ENCODE results near the gene ITGB3. TPM values are rescaled to one million over a fixed set of nuclear protein-coding genes. Genes with fewer than 3 reads are reported as not detected.

ITGB3 gene
- total RNA-seq, 1 donor from 2014 or later, result 10.6 TPM

GRCh38 chr17:47275245-47275984, 21.8 kb downstream of the ITGB3 start:
- peak; percentile 80 for DNase-seq (ENCODE audit: low spot score)

GRCh38 chr17:47276444-47276843, 22.8 kb downstream of the ITGB3 start:
- no peak for DNase-seq (ENCODE audit: low spot score)

- DNase-seq (ENCODE audit: low spot score), result peak; percentile 52
Observed at GRCh38 chr17:47276868-47277267, 23.2 kb downstream of the ITGB3 start.

- DNase-seq (ENCODE audit: low spot score), result no peak
Observed at GRCh38 chr17:47277921-47278320, 24.3 kb downstream of the ITGB3 start.

- no peak for DNase-seq (ENCODE audit: low spot score)
Observed at GRCh38 chr17:47278561-47278960, 24.9 kb downstream of the ITGB3 start.

GRCh38 chr17:47279062-47279801, 25.6 kb downstream of the ITGB3 start:
- DNase-seq (ENCODE audit: low spot score), result peak; percentile 47

DNA sequence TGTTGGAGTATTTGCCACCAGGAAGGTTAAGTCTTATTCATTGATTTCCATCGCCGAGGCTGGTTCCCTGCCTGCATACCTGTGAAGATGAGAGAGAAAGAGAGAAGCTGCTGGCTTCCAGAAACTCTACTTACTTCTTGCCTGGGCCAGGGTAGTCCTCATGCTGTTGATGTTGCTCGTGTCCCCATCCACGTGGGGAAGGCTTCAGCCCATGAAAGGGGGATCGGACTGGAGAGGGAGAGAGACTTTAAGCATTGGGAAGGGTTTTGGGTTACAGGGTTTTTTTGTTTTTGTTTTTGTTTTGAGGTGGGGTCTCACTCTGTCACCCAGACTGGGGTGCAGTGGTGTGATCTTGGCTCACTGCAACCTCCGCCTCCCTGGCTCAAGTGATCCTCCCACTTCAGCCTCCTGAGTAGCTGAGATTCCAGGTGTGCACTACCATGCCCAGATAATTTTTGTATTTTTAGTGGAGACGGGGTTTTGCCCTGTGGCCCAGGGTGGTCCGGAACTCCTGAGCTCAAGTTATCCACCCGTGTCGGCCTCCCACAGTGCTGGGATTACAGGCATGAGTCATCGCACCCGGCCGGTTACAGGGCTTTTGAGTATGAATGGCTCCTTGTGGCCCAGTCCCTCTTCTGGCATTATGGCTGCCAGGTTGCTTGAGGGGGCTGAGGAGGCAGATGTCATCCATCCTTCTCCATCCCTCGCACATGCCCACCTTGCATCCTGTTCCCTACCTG, 26.6 kb downstream of the ITGB3 start:
- no peak for DNase-seq (ENCODE audit: low spot score)

GRCh38 chr17:47281216-47281615, 27.6 kb downstream of the ITGB3 start:
- no peak for DNase-seq (ENCODE audit: low spot score)

DNA sequence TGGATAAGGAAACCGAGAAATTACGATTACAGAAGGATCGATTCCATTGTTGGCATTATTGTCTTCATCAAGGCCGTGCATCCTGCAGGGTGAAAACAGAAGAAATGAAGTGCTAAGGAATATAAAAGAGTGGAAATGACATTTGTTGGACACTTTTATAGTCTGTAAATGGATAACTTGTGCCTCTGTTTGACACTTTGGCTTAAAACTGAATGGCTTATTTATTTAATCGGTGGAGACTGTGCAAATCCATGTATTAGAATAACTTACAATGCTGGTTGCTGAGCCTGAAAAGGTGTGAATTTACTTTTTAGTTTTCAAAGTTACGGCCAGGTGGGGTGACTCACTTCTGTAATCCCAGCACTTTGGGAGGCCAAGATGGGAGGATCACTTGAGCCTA, 31.4 kb downstream of the ITGB3 start:
- DNase-seq (ENCODE audit: low spot score), result no peak

DNA sequence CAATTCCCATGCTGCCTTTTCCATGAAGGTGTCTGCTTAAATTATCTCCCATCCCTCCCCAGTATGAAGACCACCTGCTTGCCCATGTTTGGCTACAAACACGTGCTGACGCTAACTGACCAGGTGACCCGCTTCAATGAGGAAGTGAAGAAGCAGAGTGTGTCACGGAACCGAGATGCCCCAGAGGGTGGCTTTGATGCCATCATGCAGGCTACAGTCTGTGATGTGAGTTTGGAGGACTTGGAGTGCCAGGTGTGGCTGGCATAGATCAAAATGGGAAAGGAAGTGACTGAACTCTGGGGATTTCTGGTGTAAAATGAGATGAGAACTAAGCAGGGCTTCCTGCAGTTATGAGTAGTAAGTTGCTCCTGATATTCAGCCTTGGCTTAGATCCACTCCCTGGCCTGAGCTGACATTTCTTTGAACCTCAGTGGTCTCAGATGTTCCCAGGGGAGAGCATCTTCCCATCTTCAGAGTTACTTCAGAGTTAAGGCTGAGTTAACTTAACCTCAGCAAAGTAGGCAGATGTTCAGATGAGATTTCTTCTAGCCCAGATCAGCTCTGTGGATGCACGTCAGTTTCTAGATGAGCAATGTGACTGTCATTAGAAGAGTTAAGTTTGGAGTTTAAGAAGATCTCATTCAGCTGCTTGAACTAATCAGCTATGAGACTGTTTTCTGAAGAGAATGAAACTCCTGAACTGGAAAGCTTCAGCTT, 32.7 kb downstream of the ITGB3 start:
- no peak for DNase-seq (ENCODE audit: low spot score)

DNA sequence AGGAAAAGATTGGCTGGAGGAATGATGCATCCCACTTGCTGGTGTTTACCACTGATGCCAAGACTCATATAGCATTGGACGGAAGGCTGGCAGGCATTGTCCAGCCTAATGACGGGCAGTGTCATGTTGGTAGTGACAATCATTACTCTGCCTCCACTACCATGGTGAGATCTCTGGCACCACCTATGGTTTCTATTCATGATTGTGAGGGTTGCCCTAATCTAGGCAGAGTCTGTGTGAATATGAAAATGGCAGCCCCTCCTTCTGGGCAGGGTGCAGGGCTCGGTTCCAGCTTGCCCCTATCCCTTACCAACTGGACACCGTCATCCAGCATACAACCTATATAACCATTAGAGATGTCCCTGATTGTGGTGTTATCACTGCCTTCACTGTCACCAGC, 33.4 kb downstream of the ITGB3 start:
- DNase-seq (ENCODE audit: low spot score), result no peak

DNA sequence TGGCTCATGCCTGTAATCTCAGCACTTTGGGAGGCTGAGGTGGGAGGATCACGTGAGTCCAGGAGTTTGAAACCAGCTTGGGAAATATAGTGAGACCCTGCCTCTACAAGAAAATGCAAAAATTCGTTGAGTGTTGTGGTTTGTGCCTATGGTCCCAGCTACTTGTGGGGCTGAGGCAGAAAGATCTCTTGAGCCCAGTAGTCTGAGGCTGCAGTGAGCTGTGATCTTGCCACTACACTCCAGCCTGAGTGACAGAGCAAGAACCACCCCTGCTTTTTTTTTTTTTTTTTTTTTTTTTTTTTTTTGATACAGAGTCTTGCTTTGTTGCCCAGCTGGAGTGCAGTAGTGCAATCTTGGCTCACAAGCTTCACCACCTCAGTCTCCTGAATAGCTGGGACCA, 34.0 kb downstream of the ITGB3 start:
- no peak for DNase-seq (ENCODE audit: low spot score)

DNA sequence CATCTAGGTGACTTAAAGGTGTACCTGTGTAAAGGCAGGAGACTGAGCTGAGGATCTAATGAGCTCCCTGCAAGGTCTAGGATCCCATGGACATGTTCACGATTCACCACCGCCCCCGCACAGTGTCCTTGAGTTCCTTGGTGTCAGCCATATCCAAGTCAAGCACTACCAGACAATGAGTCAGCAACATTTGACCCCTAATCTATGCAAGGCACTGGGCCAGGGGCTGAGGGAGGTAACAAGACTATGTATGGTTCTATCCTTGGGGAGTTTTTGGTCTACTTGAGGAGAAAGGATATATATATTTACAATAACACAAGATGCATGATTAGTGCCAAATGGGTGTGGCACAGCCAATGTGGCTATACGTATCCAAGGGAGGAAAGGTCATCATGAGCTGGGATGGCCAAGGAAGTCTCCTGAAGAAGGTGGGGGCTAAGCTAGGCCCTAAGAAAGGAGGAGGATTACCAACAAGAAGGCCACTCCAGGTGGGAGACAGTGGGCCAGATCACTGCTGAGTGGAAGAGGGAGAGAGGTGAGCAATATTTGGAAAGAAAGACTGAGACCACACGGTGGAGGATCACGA, 35.0 kb downstream of the ITGB3 start:
- DNase-seq (ENCODE audit: low spot score), result no peak

DNA sequence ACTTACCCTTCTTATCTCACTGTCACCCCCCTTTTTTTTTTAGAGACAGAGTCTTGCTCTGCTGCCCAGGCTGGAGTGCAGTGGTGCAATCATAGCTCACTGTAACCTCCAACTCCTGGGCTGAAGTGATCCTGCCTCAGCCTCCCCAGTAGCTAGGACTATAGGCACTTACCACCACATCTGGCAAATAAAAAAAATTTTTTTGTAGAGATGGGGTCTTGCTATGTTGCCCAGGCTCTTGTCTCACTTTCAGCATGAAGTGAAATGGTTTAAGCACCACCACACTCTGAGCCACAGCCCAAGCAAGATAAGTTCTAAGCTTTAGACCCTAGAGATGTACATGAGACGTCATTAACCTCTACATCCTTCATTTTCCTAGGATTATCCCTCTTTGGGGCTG, 35.7 kb downstream of the ITGB3 start:
- DNase-seq (ENCODE audit: low spot score), result no peak

GRCh38 chr17:47290870-47291241, 37.2 kb downstream of the ITGB3 start:
- no peak for DNase-seq (ENCODE audit: low spot score)

GRCh38 chr17:47291242-47291873, 37.7 kb downstream of the ITGB3 start:
- DNase-seq (ENCODE audit: low spot score), result no peak

DNA sequence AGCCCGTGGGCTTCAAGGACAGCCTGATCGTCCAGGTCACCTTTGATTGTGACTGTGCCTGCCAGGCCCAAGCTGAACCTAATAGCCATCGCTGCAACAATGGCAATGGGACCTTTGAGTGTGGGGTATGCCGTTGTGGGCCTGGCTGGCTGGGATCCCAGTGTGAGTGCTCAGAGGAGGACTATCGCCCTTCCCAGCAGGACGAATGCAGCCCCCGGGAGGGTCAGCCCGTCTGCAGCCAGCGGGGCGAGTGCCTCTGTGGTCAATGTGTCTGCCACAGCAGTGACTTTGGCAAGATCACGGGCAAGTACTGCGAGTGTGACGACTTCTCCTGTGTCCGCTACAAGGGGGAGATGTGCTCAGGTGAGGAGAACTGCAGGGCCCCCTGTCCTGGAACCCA, 38.6 kb downstream of the ITGB3 start:
- DNase-seq (ENCODE audit: low spot score), result no peak

GRCh38 chr17:47295037-47295873, 41.6 kb downstream of the ITGB3 start:
- no peak for DNase-seq (ENCODE audit: low spot score)

GRCh38 chr17:47295874-47296255, 42.2 kb downstream of the ITGB3 start:
- DNase-seq (ENCODE audit: low spot score), result no peak

GRCh38 chr17:47297661-47298400, 44.2 kb downstream of the ITGB3 start:
- DNase-seq (ENCODE audit: low spot score), result no peak
